NOMO-1 treated with dmso at 0.1 percent for 144 hours (cell line): Measurements from ENCODE around the gene EML6.

ENCODE experiments used
- DNase-seq: peaks from one replicate; lab custom pipeline; 2025; ENCODE audit not compliant: unreplicated experiment; lab: John Stamatoyannopoulos, UW

EML6 gene

DNA sequence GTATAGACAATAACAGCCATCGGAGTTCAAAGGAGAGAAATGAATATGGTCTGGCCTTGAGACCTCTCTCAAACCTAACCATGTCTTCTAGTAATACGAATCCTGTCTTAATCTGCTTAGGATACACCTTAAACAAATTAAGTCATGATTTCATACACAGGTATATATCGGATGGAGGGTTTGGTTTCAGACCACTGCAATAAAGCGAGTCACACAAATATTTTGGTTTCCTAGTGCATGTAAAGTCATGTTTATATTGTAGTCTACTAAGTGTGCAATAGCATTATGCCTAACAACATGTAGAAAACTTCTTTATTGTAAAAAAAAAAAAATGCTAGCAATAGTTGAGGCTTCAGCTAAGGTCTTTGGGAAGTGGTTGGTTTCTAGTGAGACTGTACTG, 73.8 kb downstream of the EML6 start:
- no peak for DNase-seq

DNA sequence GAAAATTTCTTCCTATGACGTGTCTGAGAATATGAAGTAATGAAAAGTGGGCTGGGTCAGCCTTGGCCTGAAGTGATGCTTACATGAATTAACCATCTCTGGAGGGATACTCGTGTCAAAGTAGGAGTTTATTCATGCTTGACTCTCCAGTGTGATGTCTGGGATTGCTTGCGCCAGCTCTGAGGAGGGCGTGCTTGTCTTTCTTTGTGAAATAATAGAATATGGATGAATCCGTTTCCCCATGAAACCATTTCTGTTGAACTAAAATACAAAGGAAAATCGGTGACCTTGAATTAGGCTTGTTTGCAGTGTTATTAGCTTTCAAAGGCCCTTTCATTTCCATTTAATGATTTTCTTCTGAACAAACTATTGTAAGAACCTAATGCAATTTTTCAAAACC, 77.9 kb downstream of the EML6 start:
- DNase-seq = no peak

DNA sequence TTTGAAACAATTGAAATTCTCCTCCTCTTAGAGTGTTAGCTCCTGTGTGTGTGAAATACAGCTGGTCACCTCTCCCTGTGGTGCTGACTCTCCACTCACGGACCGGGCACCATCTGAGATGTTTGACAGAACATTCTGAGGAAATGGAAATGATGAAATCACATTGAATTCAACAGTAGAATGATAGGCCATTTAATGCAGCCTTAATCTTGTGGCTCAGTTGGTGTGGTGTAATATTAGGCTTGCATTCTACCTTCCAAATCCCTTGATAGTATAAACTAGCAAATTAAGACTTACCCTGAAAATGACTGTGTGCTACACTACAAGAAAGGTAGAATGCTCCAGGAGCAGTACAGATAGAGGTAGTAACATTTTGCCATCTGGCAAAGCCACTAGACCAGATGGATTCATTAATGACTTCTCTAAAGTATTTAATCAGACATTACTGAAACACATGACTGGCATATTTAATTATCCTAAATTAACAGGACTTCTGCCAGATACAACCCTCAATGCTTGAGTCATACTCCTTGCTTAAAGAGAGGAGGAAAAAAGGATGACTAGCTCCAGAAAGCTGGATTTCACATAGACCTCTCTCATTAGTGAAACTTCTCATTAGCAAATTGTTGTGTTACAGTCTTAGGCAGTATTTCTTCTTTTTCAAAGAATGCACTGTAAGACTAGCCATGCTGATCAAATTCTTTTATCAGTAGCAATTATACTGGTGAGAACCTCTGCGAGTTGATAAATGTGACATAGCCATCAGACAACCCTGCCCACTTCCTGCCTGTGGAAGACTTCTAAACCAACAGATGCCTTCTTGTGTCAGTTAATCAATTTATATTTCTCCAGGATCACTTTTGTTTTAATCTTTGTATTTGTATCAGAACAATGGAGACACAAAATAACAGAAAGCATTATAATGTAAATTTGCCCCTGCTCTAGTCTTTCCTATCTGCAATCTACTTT, 80.6 kb downstream of the EML6 start:
- no peak for DNase-seq

GRCh38 chr2:54805255-54805654, 81.8 kb downstream of the EML6 start:
- DNase-seq = no peak

GRCh38 chr2:54806975-54807374, 83.5 kb downstream of the EML6 start:
- DNase-seq = no peak

DNA sequence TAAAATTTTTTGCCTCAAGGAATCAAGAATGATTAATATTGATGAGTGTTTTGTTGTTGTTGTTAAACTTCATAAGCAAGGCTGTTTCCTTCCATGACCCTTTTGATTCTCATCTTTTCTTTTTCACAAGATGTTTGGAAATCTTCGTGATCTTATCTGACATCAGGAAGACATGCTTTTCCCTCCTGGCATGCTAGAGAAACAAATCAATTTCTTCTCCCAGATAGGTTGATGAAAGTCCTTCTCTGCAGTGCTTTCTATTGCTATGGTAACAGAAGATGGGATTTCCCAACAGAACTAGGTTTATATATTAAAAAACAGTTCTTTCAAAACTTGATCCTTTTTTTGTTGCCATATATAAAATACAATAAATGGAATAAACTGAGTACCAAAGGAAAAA, 85.2 kb downstream of the EML6 start:
- DNase-seq = no peak

DNA sequence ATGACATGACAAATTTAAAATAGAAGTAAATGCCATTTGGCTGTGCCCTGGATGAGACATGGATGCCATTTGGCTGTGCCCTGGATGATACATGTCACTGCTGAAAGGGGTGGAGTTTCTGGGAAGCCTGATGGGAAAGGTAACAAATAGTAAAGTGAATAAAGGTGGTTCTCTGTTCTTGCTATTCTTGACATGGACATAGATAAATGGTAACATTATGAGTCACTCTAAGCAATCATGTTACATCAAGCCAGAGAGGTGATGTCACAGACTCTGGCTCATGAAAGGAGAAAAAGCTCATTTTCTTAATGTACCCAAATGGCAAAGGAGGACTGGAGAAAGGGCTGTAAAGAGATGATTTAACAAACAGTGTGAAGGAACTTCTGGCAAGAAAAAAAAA, 86.4 kb downstream of the EML6 start:
- DNase-seq = no peak

DNA sequence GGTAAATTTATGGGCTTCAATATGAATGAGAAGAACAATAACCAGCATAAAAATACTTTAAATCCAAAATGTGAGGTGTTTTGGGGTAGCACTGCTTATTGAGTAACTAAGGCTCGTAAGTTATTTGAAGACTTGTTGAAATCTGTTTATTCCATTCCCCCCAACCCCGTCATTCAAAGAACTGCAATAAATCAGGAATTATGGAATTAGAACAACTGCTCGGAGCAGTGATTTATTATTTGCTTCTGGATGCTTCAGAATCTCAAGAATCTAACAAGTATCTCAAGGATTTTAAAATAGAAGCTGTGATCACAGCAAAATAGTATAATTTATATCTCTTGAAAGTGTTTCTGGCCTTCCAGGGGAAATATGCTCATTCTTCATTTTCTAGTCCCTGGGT, 86.8 kb downstream of the EML6 start:
- no peak for DNase-seq

DNA sequence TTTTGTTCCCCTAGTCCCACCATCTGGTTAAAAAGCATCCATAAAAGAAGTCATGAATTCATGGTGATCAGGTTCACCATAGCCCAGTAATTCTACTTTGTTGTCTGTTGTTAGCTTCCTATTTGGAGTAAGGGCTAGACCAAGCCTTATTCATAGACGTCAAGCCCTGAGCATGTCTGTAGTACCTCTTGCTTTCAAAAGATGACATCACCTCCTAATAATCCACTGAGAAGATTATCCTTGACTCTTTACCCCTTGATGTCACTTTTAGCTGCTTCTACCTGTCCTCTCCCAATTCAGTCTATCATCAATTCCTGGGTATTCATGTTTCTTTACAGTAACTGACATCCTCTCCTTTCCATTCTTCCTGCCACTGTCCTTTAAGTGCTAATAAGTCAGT, 90.1 kb downstream of the EML6 start:
- DNase-seq = no peak

DNA sequence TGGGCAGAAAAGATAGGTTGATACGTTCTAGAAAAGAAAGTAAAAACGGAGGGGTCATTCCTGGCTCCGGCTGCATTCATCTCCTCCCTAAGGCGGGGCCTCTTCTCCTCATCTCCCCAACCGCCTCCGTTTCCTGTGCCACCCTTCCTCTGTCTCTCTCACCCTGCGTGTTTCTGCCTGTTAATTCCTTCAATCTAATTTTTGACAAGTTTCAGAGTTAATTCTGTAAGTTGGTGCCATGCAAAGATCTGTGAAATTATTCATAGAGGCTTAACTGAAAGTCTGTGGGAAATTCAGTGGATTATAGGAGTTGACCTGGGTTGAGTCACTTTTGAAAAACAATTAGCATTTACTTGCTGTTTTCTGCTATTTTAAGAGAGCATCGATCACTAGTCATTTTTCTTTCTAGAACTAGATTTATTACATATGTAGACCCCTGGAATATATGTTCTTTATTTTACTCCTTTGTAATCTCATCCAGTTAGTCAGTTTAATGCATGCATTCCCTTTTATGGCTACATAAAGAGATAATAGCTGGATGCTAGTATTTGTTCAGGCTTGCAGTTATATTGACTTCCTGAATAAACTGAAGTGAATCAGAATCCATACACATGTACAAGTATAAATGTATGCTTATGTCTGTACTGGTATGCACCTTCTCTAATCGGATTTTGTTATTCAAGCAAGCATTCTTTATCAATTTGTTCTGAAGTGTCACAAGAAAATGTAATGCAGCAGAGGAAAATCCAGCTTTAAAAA, 91.1 kb downstream of the EML6 start:
- DNase-seq = no peak

DNA sequence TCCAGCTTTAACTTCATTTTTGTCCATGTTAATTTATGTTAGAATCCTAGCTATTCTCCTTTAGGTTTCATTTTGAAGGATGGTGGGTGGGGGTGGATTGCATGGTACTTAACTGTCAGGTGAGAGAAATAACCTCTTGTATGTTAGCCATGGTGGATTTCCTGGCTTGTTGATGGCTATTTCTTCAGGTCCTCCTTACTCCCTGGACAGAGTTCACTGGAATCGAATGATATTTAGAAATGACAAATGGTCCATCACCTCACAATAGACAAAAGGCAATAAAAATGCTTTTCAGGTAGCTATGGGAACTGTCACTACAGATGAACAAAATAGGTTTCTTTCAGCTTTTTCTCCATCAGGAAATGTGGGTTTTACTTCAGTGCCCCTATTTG, 91.7 kb downstream of the EML6 start:
- DNase-seq = no peak

GRCh38 chr2:54818226-54818625, 94.8 kb downstream of the EML6 start:
- no peak for DNase-seq

DNA sequence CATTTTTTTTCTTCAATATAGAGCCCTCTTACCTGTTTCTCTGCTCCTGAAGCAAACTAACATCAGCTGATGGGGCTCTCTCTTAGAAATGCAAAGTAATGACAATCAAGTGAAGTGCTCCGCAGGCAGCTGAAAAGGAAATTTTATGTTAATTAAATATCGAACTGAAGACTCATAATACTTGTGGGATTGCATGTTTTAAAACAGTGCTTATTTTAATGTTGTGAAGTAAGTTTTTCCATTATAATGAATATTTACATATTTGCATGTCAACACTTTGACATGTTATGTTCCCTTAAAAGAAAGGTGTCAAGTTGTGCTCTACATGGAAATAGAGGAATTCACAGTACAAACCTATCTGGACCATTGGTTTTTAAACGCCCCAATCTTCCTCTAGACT, 97.1 kb downstream of the EML6 start:
- no peak for DNase-seq

DNA sequence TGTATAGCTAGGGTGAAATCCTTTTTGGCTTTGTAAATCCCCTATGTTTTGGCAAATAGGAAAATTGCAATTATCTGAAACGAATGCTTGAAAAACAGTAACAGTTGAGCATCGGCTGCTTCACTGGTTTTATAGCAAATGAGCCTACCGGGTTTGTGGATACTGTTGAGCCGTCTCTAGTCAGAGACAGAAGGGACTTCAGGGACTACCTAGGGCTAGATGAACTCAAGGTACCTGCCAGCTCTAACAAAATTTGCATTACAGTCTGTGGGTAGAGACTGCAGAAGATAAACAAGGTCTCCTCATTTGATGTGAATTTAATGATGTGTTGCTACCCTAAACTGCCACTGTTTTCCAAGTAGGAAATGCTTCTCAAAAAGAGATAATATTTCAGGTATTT, 101.1 kb downstream of the EML6 start:
- no peak for DNase-seq

DNA sequence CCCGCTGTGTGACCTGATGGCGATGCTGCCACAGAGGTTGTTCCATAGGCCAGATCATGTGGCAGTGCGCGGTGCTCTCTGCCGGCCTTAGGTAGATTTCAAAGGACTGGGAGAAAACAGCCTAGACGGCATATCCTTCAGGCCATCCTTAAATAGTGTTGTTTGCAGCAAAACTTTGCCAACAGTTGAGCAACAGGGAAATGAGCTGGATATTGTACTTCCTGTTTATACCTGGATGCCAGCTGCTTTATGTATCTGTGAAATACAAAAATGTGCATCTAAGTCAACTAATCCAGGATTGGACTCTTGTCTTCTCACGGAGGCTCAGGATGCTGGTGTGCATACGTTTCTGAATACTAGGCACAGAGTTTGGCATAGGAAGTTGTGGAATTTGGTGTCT, 107.1 kb downstream of the EML6 start:
- no peak for DNase-seq

DNA sequence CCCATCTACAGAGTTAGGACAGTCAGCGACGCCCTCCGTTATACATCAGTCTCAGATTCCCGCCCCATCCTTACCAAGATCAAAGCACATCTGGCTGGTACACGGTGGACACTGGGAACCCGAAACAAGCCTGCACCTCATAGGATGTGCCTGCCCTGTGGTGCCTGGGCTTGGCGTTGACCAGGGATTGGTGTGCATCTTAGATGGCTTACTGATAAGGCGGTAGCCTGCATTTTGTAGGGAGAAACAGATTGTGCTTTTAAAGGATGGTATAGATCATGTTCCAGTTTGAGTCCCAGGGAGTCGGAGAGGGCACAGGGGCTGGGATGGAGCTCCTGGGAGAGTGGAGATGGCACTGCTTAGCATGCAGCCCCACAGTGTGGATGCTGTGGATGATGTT, 108.0 kb downstream of the EML6 start:
- no peak for DNase-seq

DNA sequence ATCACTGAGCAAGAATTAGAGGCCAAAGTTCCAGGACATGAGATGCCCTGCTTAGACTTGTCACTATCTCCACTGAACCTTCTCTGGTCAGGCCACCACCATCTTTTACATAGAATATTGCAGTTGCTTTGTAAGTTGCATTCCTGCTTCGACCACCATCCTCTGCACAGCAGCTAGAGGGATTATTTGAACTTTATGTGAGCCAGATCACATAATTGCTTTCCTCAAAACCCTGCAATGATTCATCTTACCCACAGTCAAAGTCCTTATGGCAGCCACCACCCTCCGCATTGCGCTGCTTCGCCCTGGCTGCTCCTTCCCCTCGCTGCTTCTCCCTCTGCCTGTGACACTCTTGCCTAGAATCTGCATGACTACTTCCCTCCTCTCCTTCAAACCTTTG, 111.3 kb downstream of the EML6 start:
- DNase-seq = no peak

DNA sequence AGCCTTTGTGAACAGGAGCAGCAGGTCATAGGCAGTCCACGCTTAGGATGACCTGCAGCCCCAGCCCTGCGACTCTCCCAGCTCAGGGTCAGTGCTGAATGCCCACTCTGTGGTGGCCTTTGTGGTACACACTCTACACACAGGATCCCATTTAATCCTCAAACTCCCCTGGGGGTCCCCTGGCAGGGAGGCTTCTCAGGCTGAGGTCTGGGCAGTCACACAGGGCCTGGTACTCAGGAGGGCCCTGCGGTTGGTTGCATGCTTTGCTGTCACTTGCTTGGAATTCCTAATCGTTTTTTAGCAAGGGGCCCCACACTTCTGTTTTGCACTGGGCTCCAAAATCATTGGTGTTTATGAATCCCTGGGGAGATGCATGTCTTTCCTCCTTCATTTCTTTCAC, 113.0 kb downstream of the EML6 start:
- no peak for DNase-seq

DNA sequence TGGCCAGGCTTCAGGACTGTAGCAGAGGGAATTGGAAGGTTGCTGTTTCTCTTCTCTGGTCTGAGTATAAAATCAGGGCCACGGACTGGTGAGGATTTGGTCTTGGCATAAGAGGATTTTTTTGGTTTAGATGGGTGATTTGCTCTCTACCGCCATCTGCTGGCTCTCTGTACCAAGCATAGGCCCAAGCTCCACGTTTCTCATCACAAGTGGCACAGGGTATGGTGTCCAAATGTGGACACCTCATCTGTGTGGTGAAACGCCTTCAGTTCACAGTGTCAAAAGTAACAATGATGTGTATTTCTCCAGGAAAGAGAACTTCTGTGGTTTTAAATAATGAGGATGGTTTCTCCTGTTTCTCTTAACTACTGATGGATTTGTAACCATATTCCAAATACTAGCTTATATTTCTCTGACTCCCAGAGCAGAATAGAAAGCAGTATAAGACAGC, 115.1 kb downstream of the EML6 start:
- DNase-seq = no peak

DNA sequence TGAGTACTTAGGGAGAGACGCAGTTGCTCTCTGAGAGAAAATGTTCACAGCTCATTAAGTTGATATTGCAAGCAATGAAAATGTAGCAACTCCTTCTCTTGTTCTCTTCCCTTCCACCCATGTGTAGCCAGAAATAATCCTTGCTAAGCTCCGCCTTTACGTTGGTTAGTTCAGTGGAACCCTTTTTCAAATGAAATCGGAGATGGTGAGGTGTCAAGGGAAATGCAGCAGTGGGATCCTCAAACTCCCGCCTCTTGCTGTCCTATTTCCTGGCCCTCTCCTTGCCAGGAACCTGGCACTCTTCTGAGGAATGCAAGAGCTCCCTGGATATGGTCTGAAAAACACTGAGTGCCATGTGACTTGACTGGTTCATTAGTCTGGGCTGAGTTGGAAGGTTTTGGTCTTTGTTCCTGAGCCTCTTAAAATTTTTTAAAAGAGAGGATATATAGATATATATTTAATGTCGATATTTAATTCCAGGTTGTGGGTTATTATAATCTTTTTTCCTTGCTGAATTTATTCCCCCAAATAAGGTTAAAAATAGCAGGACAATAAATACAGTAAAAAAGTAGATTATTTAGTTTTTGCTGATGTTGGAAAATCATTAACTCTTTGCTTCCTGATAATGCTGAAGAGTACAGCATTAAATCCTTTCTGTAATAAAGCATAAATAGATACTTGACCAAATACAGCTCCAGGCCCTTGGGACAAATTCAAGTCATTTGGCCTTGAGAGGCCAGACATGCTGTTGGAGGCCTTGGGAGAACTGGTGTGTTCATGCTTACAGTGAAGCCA, 116.2 kb downstream of the EML6 start:
- DNase-seq = no peak
